HepG2 (cell line): ENCODE measurements around the gene SOCS1. TPM values are rescaled to one million over a fixed set of nuclear protein-coding genes. Genes with fewer than 3 reads are reported as not detected.

Source experiments
- ATAC-seq: fragments of 200-7000 bp; cut with Tn5 transposase; 3 replicates; pipeline ENCODE4 v1.9.1; 2020; ENCODE audit warnings: mild to moderate bottlenecking, moderate library complexity
- BruUV-seq: library from RNA; stranded (reverse); fragments of 400-500 nt; replicated peaks from 2 replicates; lab custom pipeline; 2021; lab: Mats Ljungman, UMichigan
- CTCF ChIA-PET: fragments of 300-600 bp; formaldehyde crosslinking; extraction: SDS; loops from one replicate; lab custom pipeline; 2021; ENCODE audit warnings: low total read pairs, inconsistent platforms, low intra/inter-chr PET ratio; lab: Yijun Ruan, JAX
- POLR2A ChIA-PET: fragments of 350-600 bp; sonication (Branson Sonifier 250); formaldehyde crosslinking; loops from one replicate; lab custom pipeline; 2020; ENCODE audit warnings: antibody characterized with exemption, inconsistent platforms; lab: Yijun Ruan, JAX
- DNase-seq: peaks from one replicate; pipeline ENCODE4 v3.0.0-alpha.2; 2015; ENCODE audit warnings: low spot score
- FAIRE-seq: peaks from 3 replicates; lab custom pipeline; 2011; peaks lifted over from hg19 to GRCh38; lab: Jason Lieb, UNC
- H2AFZ ChIP-seq: one replicate; pipeline ENCODE4 v1.6.1; 2011; ENCODE audit warnings: low read length, inconsistent platforms
- H3K27ac ChIP-seq: fragments of 300-600 bp; 3 replicates; pipeline ENCODE4 v1.8.0; 2011; ENCODE audit warnings: mixed run types, mild to moderate bottlenecking, mixed read lengths, low read length, inconsistent platforms; ENCODE audit not compliant: insufficient read depth; ENCODE audit errors: extremely low read length
- H3K27me3 ChIP-seq, 2 experiments: fragments of 200-600 bp in 1 of 2; 2 replicates in 1 of 2; 3 replicates in 1 of 2; pipeline versions ENCODE4 v1.6.0 to v1.8.0; 2011; ENCODE audit warnings: low read length in 2 of 2, mild to moderate bottlenecking in 2 of 2, moderate library complexity in 2 of 2, inconsistent platforms in 1 of 2; ENCODE audit not compliant: insufficient read depth in 2 of 2, control insufficient read depth in 1 of 2
- H3K36me3 ChIP-seq, 2 experiments: fragments of 200-600 bp in 1 of 2; replicated peaks in 1 of 2; 2 replicates in 1 of 2; 3 replicates in 1 of 2; pipeline versions ENCODE4 v1.5.1 to v1.8.0; 2011; ENCODE audit warnings: low read length in 2 of 2, inconsistent platforms in 1 of 2; ENCODE audit not compliant: insufficient read depth in 2 of 2, control insufficient read depth in 1 of 2
- H3K4me1 ChIP-seq: 2 replicates; pipeline ENCODE4 v1.5.1; 2012; ENCODE audit warnings: low read length, inconsistent platforms; ENCODE audit not compliant: insufficient read depth
- H3K4me2 ChIP-seq: 2 replicates; pipeline ENCODE4 v1.6.0; 2011; ENCODE audit warnings: low read depth, low read length, inconsistent platforms
- H3K4me3 ChIP-seq, 3 experiments: fragments of 200-600 bp in 1 of 3; sonication (generic), shearing (Covaris generic) in 1 of 3; replicated peaks in 1 of 3; 2 replicates each; pipeline ENCODE4 v1.5.1; 2011 to 2016; ENCODE audit warnings: low read length in 3 of 3, inconsistent platforms in 2 of 3, low read depth in 2 of 3, mild to moderate bottlenecking in 2 of 3, control low read depth in 1 of 3, mixed read lengths in 1 of 3; ENCODE audit not compliant: insufficient read depth in 1 of 3
- H3K79me2 ChIP-seq: one replicate; pipeline ENCODE4 v1.6.1; 2011; ENCODE audit warnings: low read length, inconsistent platforms; ENCODE audit not compliant: insufficient read depth
- H3K9ac ChIP-seq: 2 replicates; pipeline ENCODE4 v1.6.0; 2011; ENCODE audit warnings: mild to moderate bottlenecking, low read depth, low read length, inconsistent platforms; ENCODE audit not compliant: insufficient read depth
- H3K9me3 ChIP-seq: 2 replicates; pipeline ENCODE4 v1.5.1; 2012; ENCODE audit warnings: mild to moderate bottlenecking, low read length
- H4K20me1 ChIP-seq: 2 replicates; pipeline ENCODE4 v1.6.0; 2011; ENCODE audit warnings: inconsistent platforms, mild to moderate bottlenecking, low read length, moderate library complexity; ENCODE audit not compliant: insufficient read depth
- ARID3A ChIP-seq: IDR thresholded peaks from 2 replicates; pipeline ENCODE4 v1.6.1; 2012; ENCODE audit warnings: low read depth, low read length, improper control_type of control experiment
- EHMT2 ChIP-seq: fragments of 200-600 bp; sonication (generic); IDR thresholded peaks from 2 replicates; pipeline ENCODE4 v1.7.0; 2017; ENCODE audit warnings: antibody characterized with exemption, low read depth, low read length, borderline replicate concordance
- MAFK ChIP-seq, 2 experiments: IDR thresholded peaks in 1 of 2; conservative IDR thresholded peaks in 1 of 2; 2 replicates each; pipeline ENCODE4 v1.6.1; 2011; ENCODE audit warnings: improper control_type of control experiment in 2 of 2, low read length in 2 of 2
- PLSCR1 ChIP-seq: sonication (generic); formaldehyde crosslinking; IDR thresholded peaks from 2 replicates; pipeline ENCODE4 v1.5.0; 2020; ENCODE audit warnings: missing genetic modification reagents, mild to moderate bottlenecking, borderline replicate concordance
- REL ChIP-seq: sonication (generic); formaldehyde crosslinking; conservative IDR thresholded peaks from 2 replicates; pipeline ENCODE4 v1.8.0; 2022; ENCODE audit warnings: mild to moderate bottlenecking, missing genetic modification reagents, moderate library complexity
- SMC3 ChIP-seq: IDR thresholded peaks from 2 replicates; pipeline ENCODE4 v1.6.1; 2011; ENCODE audit warnings: low read length, improper control_type of control experiment
- SRY ChIP-seq: sonication (generic); formaldehyde crosslinking; IDR thresholded peaks from 2 replicates; pipeline ENCODE4 v1.8.0; 2022; ENCODE audit warnings: mild to moderate bottlenecking, missing genetic modification reagents
- THAP11 ChIP-seq: IDR thresholded peaks from 2 replicates; pipeline ENCODE4 v1.6.1; 2016; ENCODE audit warnings: missing biosample characterization, missing genetic modification reagents
- THYN1 ChIP-seq: sonication (generic); formaldehyde crosslinking; IDR thresholded peaks from 2 replicates; pipeline ENCODE4 v1.8.1; 2023; ENCODE audit warnings: low read depth, mild to moderate bottlenecking, moderate library complexity, missing genetic modification reagents, borderline replicate concordance
- UBTF ChIP-seq: sonication (generic); formaldehyde crosslinking; IDR thresholded peaks from 2 replicates; pipeline ENCODE4 v1.4.0; 2020; ENCODE audit warnings: mild to moderate bottlenecking, missing genetic modification reagents
- ZFP91 ChIP-seq: sonication (generic); formaldehyde crosslinking; IDR thresholded peaks from 2 replicates; pipeline ENCODE4 v1.9.0; 2022; ENCODE audit warnings: missing genetic modification reagents, mild to moderate bottlenecking, borderline replicate concordance
- ZMYM2 ChIP-seq: sonication (generic); formaldehyde crosslinking; IDR thresholded peaks from 2 replicates; pipeline ENCODE4 v1.8.0; 2022; ENCODE audit warnings: mild to moderate bottlenecking, missing genetic modification reagents
- ZNF382 ChIP-seq: sonication (generic); formaldehyde crosslinking; IDR thresholded peaks from 2 replicates; pipeline ENCODE4 v1.5.0; 2020; ENCODE audit warnings: missing genetic modification reagents, mild to moderate bottlenecking, borderline replicate concordance
- ZNF569 ChIP-seq: sonication (generic); formaldehyde crosslinking; IDR thresholded peaks from 2 replicates; pipeline ENCODE4 v1.5.0; 2020; ENCODE audit warnings: mild to moderate bottlenecking, missing genetic modification reagents, moderate library complexity, borderline replicate concordance
- WGBS: methylation state at CpG from one replicate; pipeline ENCODE4 v1.1.6; 2017; ENCODE audit warnings: low lambda C conversion rate; 5-methylcytosine and 5-hydroxymethylcytosine counted together
- in situ Hi-C: cut with HindIII; loops from 2 replicates; pipeline ENCODE4 v1.10.0; 2017; ENCODE audit warnings: low pct_unique_long_range_greater_than_20kb; ENCODE audit not compliant: extremely low pct_ligation_motif_present
- intact Hi-C: fragments of 100-400 bp; cut with micrococcal nuclease; formaldehyde crosslinking; loops from one replicate; pipeline ENCODE4 v1.10.0; 2022; ENCODE audit not compliant: unreplicated experiment
- polyA plus RNA-seq, 8 experiments: library from polyadenylated mRNA; depleted of rRNA in 3 of 8; stranded (reverse) in 7 of 8; unstranded in 1 of 8; fragments of >200 nt; fragmentation: Illumina TruSeq in 4 of 8; extraction: Trizol in 4 of 8; gene quantifications; 2 replicates each; pipeline versions ENCODE4 v1.2.1 to v1.2.3, GENCODE V29; 2011 to 2016; ENCODE audit warnings: low read depth in 4 of 8, missing spikeins in 1 of 8, mixed read lengths in 1 of 8; ENCODE audit not compliant: insufficient read depth in 1 of 8
- total RNA-seq, 5 experiments: library from RNA; depleted of rRNA; stranded (reverse); fragments of >200 nt; fragmentation: Illumina TruSeq; extraction: Trizol; gene quantifications; 2 replicates each; pipeline ENCODE4 v1.2.3, GENCODE V29; 2016; ENCODE audit warnings: low read depth in 1 of 5

The SOCS1 gene
- total and polyA plus RNA-seq, 2 of the 13 experiments (the other 11 are each of a cell fraction or from before 2014, with no cell fraction given): 5.3 to 6.3 TPM

- TF ChIP-seq SMC3 (no peak), THYN1 (no peak), MAFK (conservative IDR thresholded peaks at IDR 0.05 in 1 of 2, IDR thresholded peaks at IDR 0.05 in 1 of 2; ENCODE audit: low read length in 2 of 2) (no peak)
- TF ChIP-seq, all 625 proteins: peak for 4
These were observed 35.2 kb upstream of the SOCS1 start (continued) for GRCh38 chr16:11291091-11291703.

- peak overlapping the region; percentile 6; the same call in 1 of the 2 replicates for H3K4me2 ChIP-seq
- FAIRE-seq (no peak), ATAC-seq (no peak), DNase-seq (no peak)
- no peaks in the 10 kb centered on the region for H3K27me3 ChIP-seq
- intact Hi-C loops: no loop called here
- ChIA-PET CTCF (no interaction called here), POLR2A (interaction anchor here (2.2 kb wide), 1 partner anchor 35 kb away, joined by 11 read pairs; the partner anchor contains the start of gene SOCS1)
- no peaks in the 10 kb centered on the region for H3K36me3 ChIP-seq
- no peak overlapping the region for H3K9ac ChIP-seq
- in situ Hi-C loops: no loop called here
- H3K4me1 ChIP-seq: peaks cover 90% of the 10 kb centered on the region
- no peak overlapping the region for H2AFZ ChIP-seq
- H4K20me1 ChIP-seq: no peaks in the 10 kb centered on the region
- 80% methylated on average over 8 of the region's 8 CpGs for WGBS
- no peak overlapping the region for H3K4me3 ChIP-seq
- no peaks in the 10 kb centered on the region for H3K9me3 ChIP-seq
- no peak overlapping the region for H3K27ac ChIP-seq
- no peaks in the 10 kb centered on the region for H3K79me2 ChIP-seq
- BruUV-seq: no TSS peak
- TF ChIP-seq SRY (CRISPR knock-in tag) (no peak), ZFP91 (CRISPR knock-in tag) (0 out of 2 replicates have a peak, but pooled peaks have one; percentile 26), ZNF382 (CRISPR knock-in tag) (no peak), UBTF (CRISPR knock-in tag) (no peak), PLSCR1 (CRISPR knock-in tag) (no peak), EHMT2 (no peak), REL (CRISPR knock-in tag) (no peak), ZMYM2 (CRISPR knock-in tag) (no peak), THAP11 (no peak), ZNF569 (no peak), ARID3A (no peak)
These were observed 34.3 kb upstream of the SOCS1 start for GRCh38 chr16:11290102-11290893.
